Stimulated activated CD4-positive, alpha-beta T cell treated with anti-CD3 and anti-CD28 coated beads, Interleukin-1b, Interleukin-23, amount 100 ng/mL, for 4 hours (primary cell): Measurements from ENCODE around the gene ZNF683.

Source experiments
- DNase-seq, 2 donors: peaks; one replicate each; pipeline ENCODE4 v3.0.0-alpha.2; 2020; ENCODE audit warnings: low read depth in 2 of 2

Gene ZNF683

GRCh38 chr1:26358411-26359384 is 13.9 kb downstream of the ZNF683 start:
- DNase-seq = peak in 1 of 2 donors; percentile 50

- no peak for DNase-seq
Observed at GRCh38 chr1:26357121-26357602, 15.4 kb downstream of the ZNF683 start.

- no peak for DNase-seq
Observed at GRCh38 chr1:26356106-26356505, 16.4 kb downstream of the ZNF683 start.

- DNase-seq = no peak
Observed at GRCh38 chr1:26354972-26355371, 17.6 kb downstream of the ZNF683 start.

GRCh38 chr1:26353976-26354820 is 18.4 kb downstream of the ZNF683 start, which contains the start of gene CRYBG2:
TSS of gene CRYBG2 (minus strand) at chr1:26354130. CDS start at chr1:26346657, 7,473 bp downstream.
- no peak for DNase-seq

GRCh38 chr1:26353210-26353859 is 19.2 kb downstream of the ZNF683 start:
- no peak for DNase-seq

- no peak for DNase-seq
Observed at GRCh38 chr1:26352338-26352679, 20.2 kb downstream of the ZNF683 start.

GRCh38 chr1:26351590-26352337 is 20.8 kb downstream of the ZNF683 start:
- DNase-seq = no peak

GRCh38 chr1:26350701-26351589 is 21.6 kb downstream of the ZNF683 start:
- DNase-seq = no peak

GRCh38 chr1:26350343-26350700 is 22.2 kb downstream of the ZNF683 start:
- no peak for DNase-seq

- no peak for DNase-seq
Observed at GRCh38 chr1:26349877-26350244, 22.7 kb downstream of the ZNF683 start.

- DNase-seq = no peak
Observed at GRCh38 chr1:26349188-26349876, 23.2 kb downstream of the ZNF683 start.

GRCh38 chr1:26346274-26347033 is 26.1 kb downstream of the ZNF683 start:
- no peak for DNase-seq

GRCh38 chr1:26345718-26346117 is 26.8 kb downstream of the ZNF683 start:
- no peak for DNase-seq

GRCh38 chr1:26344147-26344920 is 28.2 kb downstream of the ZNF683 start:
- DNase-seq = no peak

- no peak for DNase-seq
Observed at GRCh38 chr1:26340047-26340481, 32.5 kb downstream of the ZNF683 start.

GRCh38 chr1:26338670-26339069 is 33.9 kb downstream of the ZNF683 start:
- no peak for DNase-seq

- DNase-seq = no peak
Observed at GRCh38 chr1:26337625-26338024, 34.9 kb downstream of the ZNF683 start.
